Brain microvascular endothelial cell (primary cell): Measurements from ENCODE around the gene PLPPR1.

Source experiments
- DNase-seq: peaks from one replicate; pipeline ENCODE4 v3.0.0-alpha.2; 2020
- H3K27ac ChIP-seq: fragments of 250-450 bp; sonication (Bioruptor Pico); 2 replicates; pipeline ENCODE4 v1.5.1; 2020; ENCODE audit warnings: mild to moderate bottlenecking, moderate library complexity
- H3K27me3 ChIP-seq: fragments of 250-450 bp; sonication (Bioruptor Pico); replicated peaks from 2 replicates; pipeline ENCODE4 v1.5.1; 2020; ENCODE audit warnings: mild to moderate bottlenecking
- H3K36me3 ChIP-seq: fragments of 250-450 bp; sonication (Bioruptor Pico); replicated peaks from 2 replicates; pipeline ENCODE4 v1.5.1; 2020; ENCODE audit warnings: mild to moderate bottlenecking
- H3K4me3 ChIP-seq: 2 replicates; pipeline ENCODE4 v1.5.1; 2011; ENCODE audit warnings: low read depth, mild to moderate bottlenecking, control low read depth, low read length, moderate library complexity
- CTCF ChIP-seq: IDR thresholded peaks from 2 replicates; pipeline ENCODE4 v1.5.1; 2011; ENCODE audit warnings: low read depth, mild to moderate bottlenecking, moderate library complexity, low read length, control low read depth, inconsistent platforms; ENCODE audit errors: missing control alignments
- in situ Hi-C: cut with HindIII; loops from 2 replicates; pipeline ENCODE4 v1.10.0; 2017; ENCODE audit warnings: low sequenced_read_pairs, low pct_ligation_motif_present

The PLPPR1 gene

GRCh38 chr9:101050650-101051049, 22.1 kb downstream of the PLPPR1 start:
- Histone ChIP-seq H3K36me3 (no peaks in the 10 kb centered on the region), H3K27me3 (no peaks in the 10 kb centered on the region), H3K27ac (no peak overlapping the region), H3K4me3 (no peak overlapping the region)
- no peak for DNase-seq
- in situ Hi-C loops = no loop called here
- TF ChIP-seq CTCF = no peak

- H3K4me3 ChIP-seq = no peak overlapping the region
- no peak for DNase-seq
- no peak for TF ChIP-seq CTCF
- H3K27ac ChIP-seq = no peak overlapping the region
- no peaks in the 10 kb centered on the region for H3K36me3 ChIP-seq
- in situ Hi-C loops = no loop called here
- H3K27me3 ChIP-seq = no peaks in the 10 kb centered on the region
Observed at GRCh38 chr9:101054657-101055056, 26.1 kb downstream of the PLPPR1 start.

GRCh38 chr9:101055516-101055915, 27.0 kb downstream of the PLPPR1 start:
- Histone ChIP-seq H3K27me3 (no peaks in the 10 kb centered on the region), H3K36me3 (no peaks in the 10 kb centered on the region), H3K4me3 (no peak overlapping the region), H3K27ac (no peak overlapping the region)
- in situ Hi-C loops = no loop called here
- DNase-seq = no peak
- no peak for TF ChIP-seq CTCF

- TF ChIP-seq CTCF = no peak
- DNase-seq = no peak
- in situ Hi-C loops = no loop called here
- Histone ChIP-seq H3K27me3 (no peaks in the 10 kb centered on the region), H3K27ac (no peak overlapping the region), H3K36me3 (no peaks in the 10 kb centered on the region), H3K4me3 (no peak overlapping the region)
Observed at GRCh38 chr9:101062686-101063085, 34.2 kb downstream of the PLPPR1 start.

- no peaks in the 10 kb centered on the region for H3K27me3 ChIP-seq
- H3K27ac ChIP-seq = no peak overlapping the region
- no peak for DNase-seq
- H3K36me3 ChIP-seq = no peaks in the 10 kb centered on the region
- in situ Hi-C loops = no loop called here
- no peak for TF ChIP-seq CTCF
- no peak overlapping the region for H3K4me3 ChIP-seq
Observed at GRCh38 chr9:101063192-101063591, 34.7 kb downstream of the PLPPR1 start.

- Histone ChIP-seq H3K27me3 (no peaks in the 10 kb centered on the region), H3K27ac (no peak overlapping the region), H3K36me3 (no peaks in the 10 kb centered on the region), H3K4me3 (no peak overlapping the region)
- TF ChIP-seq CTCF = no peak
- in situ Hi-C loops = no loop called here
- DNase-seq = no peak
Observed at GRCh38 chr9:101064206-101064605, 35.7 kb downstream of the PLPPR1 start.
